ENCODE results near the gene RTP3. TPM values are rescaled to one million over a fixed set of nuclear protein-coding genes. Genes with fewer than 3 reads are reported as not detected.

Gene RTP3
- polyA plus RNA-seq, 1 of the 3 experiments (the other 2 are of a cell fraction): not detected

DNA sequence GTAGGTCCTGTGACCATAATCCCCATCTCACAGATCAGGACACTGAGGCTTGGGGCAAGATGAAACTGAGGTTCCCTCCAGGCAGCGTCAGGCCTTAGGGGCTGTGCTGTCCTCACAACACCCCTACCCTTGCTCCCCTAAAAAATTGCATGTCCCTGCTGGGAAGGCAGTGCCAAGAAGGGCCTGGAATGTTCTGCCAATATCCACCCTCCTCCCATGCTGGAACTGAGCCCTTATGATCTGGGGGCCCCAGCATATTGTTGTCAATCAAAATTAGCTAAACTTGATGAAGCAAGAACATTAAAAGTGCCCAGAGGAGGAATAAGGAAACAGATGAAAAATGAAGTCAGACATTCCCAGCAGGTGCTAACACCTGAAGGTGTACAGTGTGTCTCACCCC, 13.4 kb upstream of the RTP3 start:
- DNase-seq: no peak
- WGBS (ENCODE audit: low lambda C conversion rate): no CpG with 5 or more reads among the region's 1 CpG
- Histone ChIP-seq H3K9me2 (no peaks in the 10 kb centered on the region), H3K36me3 (replicated peaks in 1 of 2; ENCODE audit: control insufficient read depth in 1 of 2, insufficient read depth in 2 of 2, low read length in 1 of 2) (no peaks in the 10 kb centered on the region), H3K9me3 (no peaks in the 10 kb centered on the region), H3K79me2 (ENCODE audit: insufficient read depth) (no peaks in the 10 kb centered on the region), H3F3A (replicated peaks; ENCODE audit: insufficient read depth) (no peaks in the 10 kb centered on the region), H3K27me3 (ENCODE audit: insufficient read depth) (no peaks in the 10 kb centered on the region; the same call in 1 of the 2 replicates), H3K9ac (no peak overlapping the region), H3K4me1 (ENCODE audit: control insufficient read depth in 1 of 2, insufficient read depth in 2 of 2, low read depth in 1 of 2, low read length in 1 of 2) (peaks cover 0 to 3% of the 10 kb centered on the region in 2 experiments; a peak in 1 of 4 replicates), H2AFZ (ENCODE audit: low read depth) (no peak overlapping the region), H3K4me2 (no peak overlapping the region), H3K4me3 (ENCODE audit: low read depth in 2 of 2, low read length in 1 of 2) (no peak overlapping the region), H4K20me1 (ENCODE audit: insufficient read depth) (no peaks in the 10 kb centered on the region), H3K27ac (ENCODE audit: low read depth in 2 of 2, low read length in 1 of 2) (no peak overlapping the region)
- ChIA-PET POLR2A (no interaction called here), CTCF (interaction anchor here (1.1 to 7.9 kb wide), 5 partner anchors 8 to 411 kb away, joined by 4 to 223 read pairs (median 7); partner anchors contain the start of genes LRRC2 and RTP3)
- TF ChIP-seq FOXM1 (IDR thresholded peaks at IDR 0.05; ENCODE audit: low read depth) (no peak), TAF1 (IDR thresholded peaks at IDR 0.05; ENCODE audit: borderline replicate concordance, low read depth, low read length) (no peak), RXRA (IDR thresholded peaks at IDR 0.05; ENCODE audit: borderline replicate concordance, low read depth) (no peak), RFX5 (IDR thresholded peaks at IDR 0.05; ENCODE audit: low read length) (no peak), SIN3A (IDR thresholded peaks at IDR 0.05; ENCODE audit: borderline replicate concordance, low read depth, low read length) (no peak), CTCF (IDR thresholded peaks at IDR 0.05) (no peak), MXI1 (IDR thresholded peaks at IDR 0.05; ENCODE audit: low read depth, low read length) (no peak)

DNA sequence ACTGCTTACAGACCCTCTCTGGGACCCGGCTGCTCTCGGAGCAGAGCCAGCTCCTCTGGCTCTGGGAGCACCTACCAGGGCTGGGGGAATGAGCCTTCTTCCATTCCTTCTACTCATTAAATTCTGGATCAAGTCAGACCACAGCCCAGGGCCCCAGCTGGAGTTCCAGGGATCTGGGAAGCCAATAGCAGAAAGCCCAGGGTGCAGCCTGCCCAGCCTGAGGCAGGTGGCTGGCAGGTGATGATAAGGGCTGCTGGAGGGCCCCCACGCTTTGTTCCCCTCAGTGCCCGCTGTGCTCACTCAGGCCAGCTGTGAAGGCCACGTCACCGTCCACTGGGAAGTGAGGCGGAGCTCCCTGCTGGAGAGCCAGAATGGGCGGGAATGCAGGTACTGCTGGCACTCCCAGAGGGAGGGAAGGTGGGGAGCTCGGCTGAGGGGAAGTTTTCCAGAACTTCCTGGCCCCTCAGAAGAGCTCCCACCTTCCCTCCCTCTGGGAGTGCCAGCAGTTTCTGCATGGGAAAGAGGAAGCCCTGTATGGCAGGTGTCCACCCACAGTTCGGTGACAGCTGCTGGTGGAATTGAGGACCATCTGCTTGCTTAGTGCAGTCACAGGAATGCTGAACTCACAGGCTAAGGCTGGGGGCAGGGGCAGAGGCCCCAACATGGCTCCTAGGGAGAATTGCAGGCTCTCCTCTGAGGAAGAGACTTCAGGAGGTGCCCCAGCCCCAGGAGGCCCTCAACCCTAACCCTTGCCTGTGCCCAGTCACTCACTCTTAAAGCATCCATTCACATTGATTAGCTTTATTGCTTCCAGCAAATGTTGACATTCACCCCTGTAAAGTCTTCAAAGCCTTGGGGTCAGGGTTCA, 12.6 kb upstream of the RTP3 start:
- Histone ChIP-seq H3K4me3 (ENCODE audit: low read depth in 2 of 2, low read length in 1 of 2) (no peak overlapping the region), H3K9me3 (no peaks in the 10 kb centered on the region), H3K79me2 (ENCODE audit: insufficient read depth) (no peaks in the 10 kb centered on the region), H3K4me2 (no peak overlapping the region), H3K27me3 (ENCODE audit: insufficient read depth) (no peaks in the 10 kb centered on the region; the same call in 1 of the 2 replicates), H3K9ac (no peak overlapping the region), H3K9me2 (no peaks in the 10 kb centered on the region), H4K20me1 (ENCODE audit: insufficient read depth) (no peaks in the 10 kb centered on the region), H3K27ac (ENCODE audit: low read depth in 2 of 2, low read length in 1 of 2) (no peak overlapping the region), H3K36me3 (replicated peaks in 1 of 2; ENCODE audit: control insufficient read depth in 1 of 2, insufficient read depth in 2 of 2, low read length in 1 of 2) (no peaks in the 10 kb centered on the region), H3F3A (replicated peaks; ENCODE audit: insufficient read depth) (no peaks in the 10 kb centered on the region), H2AFZ (ENCODE audit: low read depth) (no peak overlapping the region), H3K4me1 (ENCODE audit: control insufficient read depth in 1 of 2, insufficient read depth in 2 of 2, low read depth in 1 of 2, low read length in 1 of 2) (peaks cover 0 to 3% of the 10 kb centered on the region in 2 experiments; a peak in 1 of 4 replicates)
- POLR2A ChIA-PET: no interaction called here
- whole genome bisulfite sequencing (ENCODE audit: low lambda C conversion rate): 44% methylated on average over 1 of the region's 10 CpGs
- CTCF ChIA-PET: interaction anchor here (1.1 to 7.9 kb wide), 5 partner anchors 7 to 410 kb away, joined by 4 to 223 read pairs (median 7); partner anchors contain the start of genes LRRC2 and RTP3
- DNase-seq: no peak
- TF ChIP-seq TAF1 (IDR thresholded peaks at IDR 0.05; ENCODE audit: borderline replicate concordance, low read depth, low read length): no peak
- no peak for TF ChIP-seq EZH2phosphoT487 (IDR thresholded peaks at IDR 0.05; ENCODE audit: borderline replicate concordance, low read depth)
- no peak for TF ChIP-seq TCF12 (IDR thresholded peaks at IDR 0.05)
- no peak for TF ChIP-seq CHD2 (IDR thresholded peaks at IDR 0.05; ENCODE audit: low read length, partially characterized antibody)
- TF ChIP-seq NRF1 (IDR thresholded peaks at IDR 0.05; ENCODE audit: low read depth, low read length): no peak
- TF ChIP-seq, protein P1, sequence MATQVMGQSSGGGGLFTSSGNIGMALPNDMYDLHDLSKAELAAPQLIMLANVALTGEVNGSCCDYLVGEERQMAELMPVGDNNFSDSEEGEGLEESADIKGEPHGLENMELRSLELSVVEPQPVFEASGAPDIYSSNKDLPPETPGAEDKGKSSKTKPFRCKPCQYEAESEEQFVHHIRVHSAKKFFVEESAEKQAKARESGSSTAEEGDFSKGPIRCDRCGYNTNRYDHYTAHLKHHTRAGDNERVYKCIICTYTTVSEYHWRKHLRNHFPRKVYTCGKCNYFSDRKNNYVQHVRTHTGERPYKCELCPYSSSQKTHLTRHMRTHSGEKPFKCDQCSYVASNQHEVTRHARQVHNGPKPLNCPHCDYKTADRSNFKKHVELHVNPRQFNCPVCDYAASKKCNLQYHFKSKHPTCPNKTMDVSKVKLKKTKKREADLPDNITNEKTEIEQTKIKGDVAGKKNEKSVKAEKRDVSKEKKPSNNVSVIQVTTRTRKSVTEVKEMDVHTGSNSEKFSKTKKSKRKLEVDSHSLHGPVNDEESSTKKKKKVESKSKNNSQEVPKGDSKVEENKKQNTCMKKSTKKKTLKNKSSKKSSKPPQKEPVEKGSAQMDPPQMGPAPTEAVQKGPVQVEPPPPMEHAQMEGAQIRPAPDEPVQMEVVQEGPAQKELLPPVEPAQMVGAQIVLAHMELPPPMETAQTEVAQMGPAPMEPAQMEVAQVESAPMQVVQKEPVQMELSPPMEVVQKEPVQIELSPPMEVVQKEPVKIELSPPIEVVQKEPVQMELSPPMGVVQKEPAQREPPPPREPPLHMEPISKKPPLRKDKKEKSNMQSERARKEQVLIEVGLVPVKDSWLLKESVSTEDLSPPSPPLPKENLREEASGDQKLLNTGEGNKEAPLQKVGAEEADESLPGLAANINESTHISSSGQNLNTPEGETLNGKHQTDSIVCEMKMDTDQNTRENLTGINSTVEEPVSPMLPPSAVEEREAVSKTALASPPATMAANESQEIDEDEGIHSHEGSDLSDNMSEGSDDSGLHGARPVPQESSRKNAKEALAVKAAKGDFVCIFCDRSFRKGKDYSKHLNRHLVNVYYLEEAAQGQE (IDR thresholded peaks at IDR 0.05; ENCODE audit: low read depth, low read length): no peak
- TF ChIP-seq RAD21 (IDR thresholded peaks at IDR 0.05; ENCODE audit: low read length): no peak
- TF ChIP-seq, protein P2, sequence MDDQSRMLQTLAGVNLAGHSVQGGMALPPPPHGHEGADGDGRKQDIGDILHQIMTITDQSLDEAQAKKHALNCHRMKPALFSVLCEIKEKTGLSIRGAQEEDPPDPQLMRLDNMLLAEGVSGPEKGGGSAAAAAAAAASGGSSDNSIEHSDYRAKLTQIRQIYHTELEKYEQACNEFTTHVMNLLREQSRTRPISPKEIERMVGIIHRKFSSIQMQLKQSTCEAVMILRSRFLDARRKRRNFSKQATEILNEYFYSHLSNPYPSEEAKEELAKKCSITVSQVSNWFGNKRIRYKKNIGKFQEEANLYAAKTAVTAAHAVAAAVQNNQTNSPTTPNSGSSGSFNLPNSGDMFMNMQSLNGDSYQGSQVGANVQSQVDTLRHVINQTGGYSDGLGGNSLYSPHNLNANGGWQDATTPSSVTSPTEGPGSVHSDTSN (IDR thresholded peaks at IDR 0.05): no peak
- TF ChIP-seq NFIC (IDR thresholded peaks at IDR 0.05; ENCODE audit: borderline replicate concordance): no peak
- TF ChIP-seq RCOR1 (IDR thresholded peaks at IDR 0.05; ENCODE audit: low read length): no peak
- no peak for TF ChIP-seq JUND (IDR thresholded peaks at IDR 0.05)
- no peak for TF ChIP-seq GATA2 (CRISPR knock-in tag; IDR thresholded peaks at IDR 0.05)
- TF ChIP-seq RFX5 (IDR thresholded peaks at IDR 0.05; ENCODE audit: low read length): no peak
- TF ChIP-seq RXRA (IDR thresholded peaks at IDR 0.05; ENCODE audit: borderline replicate concordance, low read depth): no peak
- no peak for TF ChIP-seq IRF3 (IDR thresholded peaks at IDR 0.05; ENCODE audit: low read depth, low read length)
